Endothelial cell of umbilical vein (primary cell): ENCODE results near the gene TYROBP. TPM values are rescaled to one million over a fixed set of nuclear protein-coding genes. Genes with fewer than 3 reads are reported as not detected.

Source experiments
- BruUV-seq: library from RNA; stranded (reverse); fragments of 400-500 nt; replicated peaks from 2 replicates; lab custom pipeline; 2021; lab: Mats Ljungman, UMichigan
- CTCF ChIA-PET: fragments of 300-600, 350-600 bp; sonication (Branson Sonifier 250); formaldehyde crosslinking; loops from one replicate; lab custom pipeline; 2021; ENCODE audit warnings: antibody characterized with exemption, inconsistent platforms; lab: Charles Lee
- POLR2A ChIA-PET: fragments of 300-600, 350-600 bp; sonication (Branson Sonifier 250); formaldehyde crosslinking; loops from one replicate; lab custom pipeline; 2021; ENCODE audit warnings: antibody characterized with exemption, inconsistent platforms; lab: Charles Lee
- DNase-seq: peaks from one replicate; pipeline ENCODE4 v3.0.0-alpha.2; 2011; ENCODE audit warnings: low read depth, low spot score
- FAIRE-seq: peaks from 2 replicates; lab custom pipeline; 2011; peaks lifted over from hg19 to GRCh38; lab: Jason Lieb, UNC
- H2AFZ ChIP-seq: 2 replicates; pipeline ENCODE4 v1.6.0; 2012; ENCODE audit warnings: low read depth, low read length, control low read depth, inconsistent platforms
- H3K27ac ChIP-seq: 2 replicates; pipeline ENCODE4 v1.5.1; 2011; ENCODE audit warnings: low read depth, mild to moderate bottlenecking, control low read depth, low read length, moderate library complexity; ENCODE audit not compliant: insufficient read depth
- H3K27me3 ChIP-seq, 2 experiments: 2 replicates each; pipeline versions ENCODE4 v1.6.0 to v1.6.1; 2011; ENCODE audit warnings: low read length in 2 of 2, mixed read lengths in 1 of 2; ENCODE audit not compliant: control insufficient read depth in 2 of 2, insufficient read depth in 2 of 2
- H3K36me3 ChIP-seq, 2 experiments: 2 replicates in 1 of 2; 3 replicates in 1 of 2; pipeline ENCODE4 v1.5.1; 2011; ENCODE audit warnings: low read length in 2 of 2, mild to moderate bottlenecking in 1 of 2, moderate library complexity in 1 of 2; ENCODE audit not compliant: control insufficient read depth in 2 of 2, insufficient read depth in 2 of 2; ENCODE audit errors: extremely low read depth in 1 of 2
- H3K4me1 ChIP-seq: 3 replicates; pipeline ENCODE4 v1.5.1; 2011; ENCODE audit warnings: mild to moderate bottlenecking, low read length; ENCODE audit not compliant: control insufficient read depth, insufficient read depth; ENCODE audit errors: extremely low read depth
- H3K4me2 ChIP-seq: 2 replicates; pipeline ENCODE4 v1.6.1; 2011; ENCODE audit warnings: low read length, control low read depth, mixed read lengths; ENCODE audit not compliant: insufficient read depth
- H3K4me3 ChIP-seq, 3 experiments: fragments of 200-600 bp in 1 of 3; sonication (generic), shearing (Covaris generic) in 1 of 3; replicated peaks in 1 of 3; 2 replicates each; pipeline ENCODE4 v1.5.1; 2011 to 2016; ENCODE audit warnings: control low read depth in 3 of 3, low read length in 3 of 3, mild to moderate bottlenecking in 2 of 3, inconsistent platforms in 1 of 3, low read depth in 1 of 3, moderate library complexity in 1 of 3; ENCODE audit not compliant: insufficient read depth in 1 of 3
- H3K79me2 ChIP-seq: 2 replicates; pipeline ENCODE4 v1.6.0; 2012; ENCODE audit warnings: low read length, inconsistent platforms; ENCODE audit not compliant: control insufficient read depth, insufficient read depth
- H3K9ac ChIP-seq: replicated peaks from 2 replicates; pipeline ENCODE3; 2011; ENCODE audit warnings: low read length, control low read depth; ENCODE audit not compliant: insufficient read depth; ENCODE audit errors: extremely low read depth
- H3K9me1 ChIP-seq: replicated peaks from 3 replicates; pipeline ENCODE4 v1.6.0; 2011; ENCODE audit warnings: mild to moderate bottlenecking, low read length; ENCODE audit not compliant: control insufficient read depth, insufficient read depth; ENCODE audit errors: extremely low read depth
- H3K9me3 ChIP-seq: replicated peaks from 2 replicates; pipeline ENCODE4 v1.5.1; 2012; ENCODE audit warnings: low read length, inconsistent platforms; ENCODE audit not compliant: control insufficient read depth, insufficient read depth
- H4K20me1 ChIP-seq: replicated peaks from 2 replicates; pipeline ENCODE3; 2011; ENCODE audit warnings: mild to moderate bottlenecking, low read length; ENCODE audit not compliant: control insufficient read depth, insufficient read depth; ENCODE audit errors: extremely low read depth
- EZH2 ChIP-seq: IDR thresholded peaks from 2 replicates; pipeline ENCODE4 v1.6.1; 2012; ENCODE audit warnings: borderline replicate concordance, low read depth, mild to moderate bottlenecking, moderate library complexity, low read length, inconsistent platforms; ENCODE audit not compliant: severe bottlenecking
- FOS ChIP-seq: IDR thresholded peaks from 2 replicates; pipeline ENCODE4 v1.6.1; 2011; ENCODE audit warnings: mild to moderate bottlenecking, low read length, moderate library complexity, borderline replicate concordance; ENCODE audit not compliant: insufficient read depth
- GATA2 ChIP-seq: IDR thresholded peaks from 2 replicates; pipeline ENCODE4 v1.7.0; 2011; ENCODE audit warnings: low read depth, mild to moderate bottlenecking, moderate library complexity, mixed read lengths, low read length; ENCODE audit not compliant: insufficient read length, insufficient read depth
- JUN ChIP-seq: IDR thresholded peaks from 2 replicates; pipeline ENCODE4 v1.6.1; 2011; ENCODE audit warnings: borderline replicate concordance, low read depth; ENCODE audit not compliant: insufficient read length, insufficient read depth
- MAX ChIP-seq: IDR thresholded peaks from 2 replicates; pipeline ENCODE4 v1.6.1; 2011; ENCODE audit not compliant: insufficient read depth, insufficient read length
- MYC ChIP-seq: IDR thresholded peaks from one replicate; pipeline ENCODE4 v1.6.1; 2011; ENCODE audit warnings: mild to moderate bottlenecking, low read depth, low read length
- POLR2A ChIP-seq: IDR thresholded peaks from 2 replicates; pipeline ENCODE4 v1.6.1; 2012; ENCODE audit warnings: low read depth, mild to moderate bottlenecking, control low read depth, low read length
- POLR2AphosphoS5 ChIP-seq: IDR thresholded peaks from 2 replicates; pipeline ENCODE4 v1.6.1; 2012; ENCODE audit warnings: low read depth, mild to moderate bottlenecking, control low read depth, low read length, moderate library complexity; ENCODE audit not compliant: insufficient read depth
- dilution Hi-C: fragments of 300-500 bp; cut with MboI; formaldehyde crosslinking; loops from one replicate; pipeline ENCODE4 v1.15.0; 2019; ENCODE audit warnings: low sequenced_read_pairs; ENCODE audit not compliant: extremely low pct_ligation_motif_present
- intact Hi-C: fragments of 100-400 bp; cut with micrococcal nuclease; formaldehyde crosslinking; loops from one replicate; pipeline ENCODE4 v1.10.0; 2022
- polyA plus RNA-seq, 4 experiments: library from polyadenylated mRNA; depleted of rRNA in 3 of 4; stranded (reverse) in 3 of 4; unstranded in 1 of 4; fragments of >200 nt; gene quantifications; 2 replicates each; pipeline versions ENCODE4 v1.2.1 to v1.2.3, GENCODE V29; 2011 to 2012; ENCODE audit warnings: missing spikeins in 1 of 4
- total RNA-seq: library from RNA; stranded (reverse); gene quantifications from 2 replicates; pipeline ENCODE4 v1.2.3, GENCODE V29; 2021
- TF ChIP-seq, protein P1 (sequence below), 2 donors: IDR thresholded peaks; 1 replicate in 1 of 2; 2 replicates in 1 of 2; pipeline ENCODE4 v1.5.1; 2011; ENCODE audit warnings: low read length in 2 of 2, mild to moderate bottlenecking in 2 of 2, moderate library complexity in 2 of 2, control low read depth in 1 of 2, inconsistent platforms in 1 of 2, low read depth in 1 of 2; ENCODE audit not compliant: insufficient read depth in 1 of 2; ENCODE audit errors: extremely low read depth in 1 of 2

TYROBP gene
- total and polyA plus RNA-seq, 2 donors (not counting 3 experiments of a cell fraction or from before 2014, with no cell fraction given) = not detected

GRCh38 chr19:35887197-35887596 lies 20.9 kb downstream of the TYROBP start:
- Histone ChIP-seq H3K9me3 (no peaks in the 10 kb centered on the region), H3K9ac (no peak overlapping the region), H3K79me2 (no peaks in the 10 kb centered on the region), H3K9me1 (no peaks in the 10 kb centered on the region), H3K36me3 (peaks cover 0 to 16% of the 10 kb centered on the region in 2 experiments), H3K27ac (no peak overlapping the region), H2AFZ (no peak overlapping the region), H3K27me3 (no peaks in the 10 kb centered on the region), H4K20me1 (no peaks in the 10 kb centered on the region), H3K4me2 (no peak overlapping the region), H3K4me1 (no peaks in the 10 kb centered on the region), H3K4me3 (no peak overlapping the region)
- dilution Hi-C loops (no loop called here), intact Hi-C loops (no loop called here)
- TF ChIP-seq GATA2 (no peak), FOS (no peak), EZH2 (no peak), POLR2A (no peak), MAX (no peak), POLR2AphosphoS5 (no peak), JUN (no peak), MYC (no peak)
- TF ChIP-seq, protein P1, sequence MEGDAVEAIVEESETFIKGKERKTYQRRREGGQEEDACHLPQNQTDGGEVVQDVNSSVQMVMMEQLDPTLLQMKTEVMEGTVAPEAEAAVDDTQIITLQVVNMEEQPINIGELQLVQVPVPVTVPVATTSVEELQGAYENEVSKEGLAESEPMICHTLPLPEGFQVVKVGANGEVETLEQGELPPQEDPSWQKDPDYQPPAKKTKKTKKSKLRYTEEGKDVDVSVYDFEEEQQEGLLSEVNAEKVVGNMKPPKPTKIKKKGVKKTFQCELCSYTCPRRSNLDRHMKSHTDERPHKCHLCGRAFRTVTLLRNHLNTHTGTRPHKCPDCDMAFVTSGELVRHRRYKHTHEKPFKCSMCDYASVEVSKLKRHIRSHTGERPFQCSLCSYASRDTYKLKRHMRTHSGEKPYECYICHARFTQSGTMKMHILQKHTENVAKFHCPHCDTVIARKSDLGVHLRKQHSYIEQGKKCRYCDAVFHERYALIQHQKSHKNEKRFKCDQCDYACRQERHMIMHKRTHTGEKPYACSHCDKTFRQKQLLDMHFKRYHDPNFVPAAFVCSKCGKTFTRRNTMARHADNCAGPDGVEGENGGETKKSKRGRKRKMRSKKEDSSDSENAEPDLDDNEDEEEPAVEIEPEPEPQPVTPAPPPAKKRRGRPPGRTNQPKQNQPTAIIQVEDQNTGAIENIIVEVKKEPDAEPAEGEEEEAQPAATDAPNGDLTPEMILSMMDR (IDR thresholded peaks at IDR 0.05; ENCODE audit: extremely low read depth in 1 of 2, insufficient read depth in 1 of 2, low read depth in 1 of 2, low read length in 2 of 2) = no peak
- FAIRE-seq (no peak), DNase-seq (no peak)
- ChIA-PET POLR2A (no interaction called here), CTCF (no interaction called here)
- BruUV-seq = no TSS peak
